ENCODE results near the gene TMEM175.

TMEM175 gene

GRCh38 chr4:955931-956381, 23.7 kb downstream of the TMEM175 start:
- H3K4me3 ChIP-seq (ENCODE audit: low read depth, low read length): no peak overlapping the region
- TF ChIP-seq CTCF (IDR thresholded peaks at IDR 0.05; ENCODE audit: insufficient read depth, low read depth, low read length, missing control alignments): no peak
- no peak for DNase-seq (ENCODE audit: low read depth)

GRCh38 chr4:956531-957230, 24.4 kb downstream of the TMEM175 start:
- no peak overlapping the region for H3K4me3 ChIP-seq (ENCODE audit: low read depth, low read length)
- TF ChIP-seq CTCF (IDR thresholded peaks at IDR 0.05; ENCODE audit: insufficient read depth, low read depth, low read length, missing control alignments): no peak
- no peak for DNase-seq (ENCODE audit: low read depth)

- H3K4me3 ChIP-seq (ENCODE audit: low read depth, low read length): no peak overlapping the region
- TF ChIP-seq CTCF (IDR thresholded peaks at IDR 0.05; ENCODE audit: insufficient read depth, low read depth, low read length, missing control alignments): no peak
- DNase-seq (ENCODE audit: low read depth): no peak
Observed at GRCh38 chr4:957231-957580, 24.9 kb downstream of the TMEM175 start.

- TF ChIP-seq CTCF (IDR thresholded peaks at IDR 0.05; ENCODE audit: insufficient read depth, low read depth, low read length, missing control alignments): no peak
- no peak for DNase-seq (ENCODE audit: low read depth)
Observed at GRCh38 chr4:957581-958313, 25.5 kb downstream of the TMEM175 start.

GRCh38 chr4:958314-958665, 26.0 kb downstream of the TMEM175 start:
- TF ChIP-seq CTCF (IDR thresholded peaks at IDR 0.05; ENCODE audit: insufficient read depth, low read depth, low read length, missing control alignments): no peak
- DNase-seq (ENCODE audit: low read depth): no peak
- H3K4me3 ChIP-seq (ENCODE audit: low read depth, low read length): no peak overlapping the region

More at GRCh38 chr4:957581-958313, 25.5 kb downstream of the TMEM175 start:
- no peak overlapping the region for H3K4me3 ChIP-seq (ENCODE audit: low read depth, low read length)

- H3K4me3 ChIP-seq (ENCODE audit: low read depth, low read length): no peak overlapping the region
- DNase-seq (ENCODE audit: low read depth): no peak
- TF ChIP-seq CTCF (IDR thresholded peaks at IDR 0.05; ENCODE audit: insufficient read depth, low read depth, low read length, missing control alignments): no peak
Observed at GRCh38 chr4:958696-959337, 26.6 kb downstream of the TMEM175 start.

All from GM12865 (cell line).